Esophagus (tissue), 2 donors: Measurements from ENCODE around the gene LRRC59. TPM values are rescaled to one million over a fixed set of nuclear protein-coding genes. Genes with fewer than 3 reads are reported as not detected.
"Not testable (repeated sequence)": the region's sequence is repeated elsewhere in the genome, so short reads cannot be mapped to it uniquely, and the experiment has no call there.

Source experiments
- H3K27ac ChIP-seq, 2 donors: one replicate each; pipeline ENCODE4 v1.5.1; 2013; ENCODE audit warnings: low read depth in 2 of 2, mild to moderate bottlenecking in 2 of 2, inconsistent platforms in 1 of 2, low read length in 1 of 2, moderate library complexity in 1 of 2
- H3K27me3 ChIP-seq, 2 donors: one replicate each; pipeline ENCODE4 v1.6.1; 2013; ENCODE audit warnings: low read length in 2 of 2, control low read depth in 1 of 2, mild to moderate bottlenecking in 1 of 2; ENCODE audit not compliant: insufficient read depth in 2 of 2, control insufficient read depth in 1 of 2
- H3K36me3 ChIP-seq, 2 donors: one replicate each; pipeline ENCODE4 v1.6.1; 2013; ENCODE audit warnings: low read length in 1 of 2; ENCODE audit not compliant: control insufficient read depth in 2 of 2, insufficient read depth in 2 of 2
- H3K4me1 ChIP-seq, 2 donors: one replicate each; pipeline ENCODE4 v1.6.1; 2013; ENCODE audit warnings: low read length in 1 of 2; ENCODE audit not compliant: control insufficient read depth in 2 of 2, insufficient read depth in 2 of 2
- H3K4me3 ChIP-seq, 2 donors: one replicate each; pipeline ENCODE4 v1.5.1; 2013; ENCODE audit warnings: low read length in 2 of 2, mild to moderate bottlenecking in 2 of 2, low read depth in 1 of 2, moderate library complexity in 1 of 2
- H3K9me3 ChIP-seq, 2 donors: one replicate each; pipeline ENCODE4 v1.6.1; 2013; ENCODE audit warnings: mild to moderate bottlenecking in 2 of 2, low read depth in 1 of 2, low read length in 1 of 2, moderate library complexity in 1 of 2; ENCODE audit not compliant: control insufficient read depth in 2 of 2, insufficient read depth in 1 of 2
- whole genome bisulfite sequencing, 2 donors: extraction: QIAGEN DNeasy Blood & Tissue Kit; methylation state at CpG; one replicate each; pipeline ENCODE4 v1.1.7; 2013; 5-methylcytosine and 5-hydroxymethylcytosine counted together
- polyA plus RNA-seq, 2 donors: library from polyadenylated mRNA; stranded (reverse); fragments of 200-250 nt; gene quantifications; one replicate each; pipeline ENCODE4 v1.2.3, GENCODE V29; 2013
- donor health status: healthy with polysubstance abuse.
- donor health status: Bipolar disorder and iron deficiency.

LRRC59 gene
- polyA plus RNA-seq, 2 donors, result 18.7 to 52.1 TPM

DNA sequence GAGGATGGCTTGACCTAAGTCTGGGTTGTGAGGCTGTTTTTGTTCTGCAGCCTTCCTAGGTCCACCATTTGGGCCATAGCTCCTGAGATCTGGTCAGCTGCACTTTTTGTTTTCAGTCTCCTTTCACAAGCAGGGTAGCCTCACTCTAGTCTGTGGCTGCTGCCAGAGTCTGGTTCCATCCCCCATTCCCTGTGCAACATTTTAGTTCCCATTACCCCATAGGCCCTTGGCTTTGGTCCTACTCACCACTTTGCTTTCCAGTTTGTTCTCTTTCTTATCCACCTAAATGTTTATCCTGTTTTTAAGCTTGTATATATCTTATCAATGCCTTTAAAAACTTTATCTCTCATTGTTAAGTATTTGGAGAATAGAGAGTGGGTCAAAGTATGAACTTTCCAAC, 57.9 kb downstream of the LRRC59 start:
- H3K4me3 ChIP-seq, result no peak overlapping the region
- no peaks in the 10 kb centered on the region for H3K36me3 ChIP-seq
- H3K9me3 ChIP-seq, result no peaks in the 10 kb centered on the region
- H3K27me3 ChIP-seq, result no peaks in the 10 kb centered on the region
- no peaks in the 10 kb centered on the region for H3K4me1 ChIP-seq
- H3K27ac ChIP-seq, result no peak overlapping the region

DNA sequence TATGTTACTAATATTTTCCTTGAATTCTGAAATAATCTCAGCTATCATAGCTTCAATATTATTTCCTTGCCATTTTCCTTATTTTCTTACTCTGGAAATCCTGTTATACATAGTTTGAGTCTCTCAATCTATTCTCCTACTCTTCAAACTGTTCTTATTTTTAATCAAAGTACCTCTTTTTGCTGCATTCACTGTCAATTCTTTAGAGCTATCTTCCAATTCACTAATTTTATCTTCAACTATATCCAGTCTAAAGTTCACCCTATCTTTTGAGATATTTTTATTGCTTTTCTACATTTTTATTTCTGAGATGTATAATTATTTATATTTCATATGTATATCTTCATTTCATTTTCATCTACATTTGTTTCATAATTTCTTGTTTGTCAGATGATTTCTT, 58.7 kb downstream of the LRRC59 start:
- no peaks in the 10 kb centered on the region for H3K9me3 ChIP-seq
- H3K27me3 ChIP-seq, result no peaks in the 10 kb centered on the region
- no peak overlapping the region for H3K27ac ChIP-seq
- H3K4me3 ChIP-seq, result no peak overlapping the region
- H3K36me3 ChIP-seq, result no peaks in the 10 kb centered on the region
- no peaks in the 10 kb centered on the region for H3K4me1 ChIP-seq

DNA sequence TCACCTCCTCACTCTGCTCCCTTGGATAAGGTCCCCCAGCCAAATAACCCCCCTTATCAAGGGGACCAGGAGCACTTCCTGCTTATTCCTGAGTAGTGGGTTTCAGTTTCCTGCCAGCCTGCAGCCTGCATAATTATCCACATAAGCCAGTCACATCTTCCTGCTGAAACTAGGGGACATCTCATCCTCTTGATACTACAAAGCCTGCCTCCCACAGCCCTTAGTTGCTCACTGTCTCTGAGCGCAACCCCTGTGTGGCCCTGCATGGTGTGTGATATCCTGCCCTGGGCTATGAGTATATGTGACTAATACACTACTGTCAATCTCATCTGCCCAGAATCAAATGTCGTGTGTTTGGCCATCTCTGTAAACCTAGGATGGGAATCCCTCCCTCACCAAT, 59.4 kb downstream of the LRRC59 start:
- 82% methylated on average over 2 of the region's 2 CpGs for WGBS, 2 donors

DNA sequence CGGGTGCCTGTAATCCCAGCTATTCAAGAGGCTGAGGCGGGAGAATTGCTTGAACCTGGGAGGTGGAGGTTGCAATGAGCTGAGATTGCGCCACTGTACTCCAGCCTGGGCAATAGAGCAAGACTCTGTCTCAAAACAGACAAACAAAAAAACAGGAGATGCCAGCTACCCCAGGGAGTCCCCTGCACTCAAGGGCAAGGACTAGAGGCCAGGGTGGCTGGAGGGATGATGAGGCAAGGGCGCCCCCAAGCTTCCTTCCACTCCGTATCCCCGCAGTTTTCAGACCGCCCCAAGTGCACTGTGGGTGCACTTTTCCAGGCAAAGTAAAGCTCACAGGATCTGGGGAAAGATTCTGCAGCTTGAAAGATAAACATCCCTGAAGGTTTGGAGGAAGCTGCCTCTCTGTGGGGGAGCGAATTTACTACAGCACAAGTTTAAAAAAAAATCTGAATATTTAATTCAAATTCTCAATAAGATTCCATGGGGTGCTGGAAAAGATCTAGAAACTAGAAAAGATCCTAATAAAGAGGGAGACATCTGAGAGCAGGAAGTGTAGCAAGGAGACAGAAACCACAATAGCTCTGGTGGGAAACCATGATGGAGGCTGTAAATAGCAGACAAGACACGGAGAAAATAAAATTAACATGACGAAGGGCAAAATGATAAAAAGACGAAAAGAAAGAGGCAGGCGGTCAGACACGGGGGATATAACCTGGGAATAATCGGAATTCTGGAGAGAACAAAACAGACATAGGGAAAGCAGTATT, 63.8 kb downstream of the LRRC59 start:
- H3K27ac ChIP-seq, H3K4me3 ChIP-seq, H3K9me3 ChIP-seq, H3K36me3 ChIP-seq, H3K4me1 ChIP-seq, H3K27me3 ChIP-seq: not testable (repeated sequence)
- WGBS, 2 donors, result 58 to 71% methylated on average over 14 of the region's 14 CpGs

More for the DNA sequence above, 59.4 kb downstream of the LRRC59 start:
- no peaks in the 10 kb centered on the region for H3K4me1 ChIP-seq
- no peaks in the 10 kb centered on the region for H3K36me3 ChIP-seq
- no peak overlapping the region for H3K27ac ChIP-seq
- H3K4me3 ChIP-seq, result no peak overlapping the region
- H3K9me3 ChIP-seq, result no peaks in the 10 kb centered on the region
- no peaks in the 10 kb centered on the region for H3K27me3 ChIP-seq

DNA sequence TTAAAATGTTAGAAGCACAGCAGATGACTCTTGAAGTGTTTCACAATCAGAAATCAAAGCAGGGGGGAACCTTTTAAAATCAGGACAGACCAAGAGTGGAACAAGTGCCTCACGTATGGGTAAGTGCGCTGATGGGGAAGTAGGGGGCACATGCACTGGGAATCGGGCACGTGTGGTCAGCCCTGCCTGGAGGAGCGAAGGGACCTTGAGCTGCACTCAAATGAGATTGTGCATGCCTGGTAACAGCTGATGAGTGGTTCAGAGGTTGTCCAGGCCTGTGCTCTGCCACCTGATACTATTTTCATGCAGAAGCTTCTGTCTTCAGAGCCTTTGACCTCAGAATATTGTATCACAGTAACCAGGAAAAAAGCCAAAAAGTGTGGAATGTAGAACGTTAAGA, 65.1 kb downstream of the LRRC59 start:
- no peaks in the 10 kb centered on the region for H3K27me3 ChIP-seq
- WGBS, 2 donors, result 75 to 80% methylated on average over 6 of the region's 6 CpGs
- H3K4me3 ChIP-seq, result no peak overlapping the region
- no peak overlapping the region for H3K27ac ChIP-seq
- H3K36me3 ChIP-seq, result no peaks in the 10 kb centered on the region
- no peaks in the 10 kb centered on the region for H3K9me3 ChIP-seq
- H3K4me1 ChIP-seq, result no peaks in the 10 kb centered on the region

Other genes starting within 250 kb of the LRRC59 start
- gene PPP1R9B, start 246.8 kb downstream of the LRRC59 start, polyA plus RNA-seq, result 10 to 100 TPM; 15.4 to 31.3 TPM
- 1 to 10 TPM; 7.1 to 10.0 TPM for gene SGCA, start 231.5 kb downstream of the LRRC59 start, polyA plus RNA-seq
- gene COL1A1, start 195.9 kb downstream of the LRRC59 start, polyA plus RNA-seq, result 10 to 100 TPM; 11.8 to 12.8 TPM
- under 1 TPM; 0.08 to 0.27 TPM for gene TMEM92, start 123.1 kb downstream of the LRRC59 start, polyA plus RNA-seq
- 10 to 100 TPM in 1 of 2 donors, 1 to 10 TPM in 1; 6.0 to 12.1 TPM for gene XYLT2, start 51.4 kb downstream of the LRRC59 start, polyA plus RNA-seq
- gene MRPL27, start 24.3 kb downstream of the LRRC59 start, polyA plus RNA-seq, result 100 to 1,000 TPM; 106 to 119 TPM
- 1 to 10 TPM; 2.0 to 3.6 TPM for gene EME1, start 24.3 kb downstream of the LRRC59 start, polyA plus RNA-seq
- 10 to 100 TPM; 13.5 to 22.6 TPM for gene ACSF2, start 28.7 kb upstream of the LRRC59 start, polyA plus RNA-seq
- gene CHAD, start 71.4 kb upstream of the LRRC59 start, polyA plus RNA-seq, result under 1 TPM; 0.13 to 0.18 TPM
- gene RSAD1, start 81.3 kb upstream of the LRRC59 start, polyA plus RNA-seq, result 10 to 100 TPM; 11.9 to 16.9 TPM
- under 1 TPM; 0.05 to 0.22 TPM for gene MYCBPAP, start 110.9 kb upstream of the LRRC59 start, polyA plus RNA-seq
- 10 to 100 TPM; 40.5 to 59.8 TPM for gene EPN3, start 135.2 kb upstream of the LRRC59 start, polyA plus RNA-seq
- gene SPATA20, start 149.7 kb upstream of the LRRC59 start, polyA plus RNA-seq, result 10 to 100 TPM; 11.5 to 26.7 TPM
- under 1 TPM; 0.06 to 0.13 TPM for gene CACNA1G, start 163.2 kb upstream of the LRRC59 start, polyA plus RNA-seq
- gene ABCC3, start 237.4 kb upstream of the LRRC59 start, polyA plus RNA-seq, result 10 to 100 TPM; 17.7 to 32.0 TPM